DMS153 treated with DMSO at 0.1 percent for 48 hours (cell line): ENCODE results near the gene JCAD.
"Not testable (repeated sequence)": the region's sequence is repeated elsewhere in the genome, so short reads cannot be mapped to it uniquely, and the experiment has no call there.

Source experiments
- DNase-seq: peaks from one replicate; lab custom pipeline; 2025; ENCODE audit not compliant: unreplicated experiment; lab: John Stamatoyannopoulos, UW

JCAD gene

GRCh38 chr10:30028006-30028737 is 31.2 kb downstream of the JCAD start:
- peak; percentile 1 for DNase-seq

DNA sequence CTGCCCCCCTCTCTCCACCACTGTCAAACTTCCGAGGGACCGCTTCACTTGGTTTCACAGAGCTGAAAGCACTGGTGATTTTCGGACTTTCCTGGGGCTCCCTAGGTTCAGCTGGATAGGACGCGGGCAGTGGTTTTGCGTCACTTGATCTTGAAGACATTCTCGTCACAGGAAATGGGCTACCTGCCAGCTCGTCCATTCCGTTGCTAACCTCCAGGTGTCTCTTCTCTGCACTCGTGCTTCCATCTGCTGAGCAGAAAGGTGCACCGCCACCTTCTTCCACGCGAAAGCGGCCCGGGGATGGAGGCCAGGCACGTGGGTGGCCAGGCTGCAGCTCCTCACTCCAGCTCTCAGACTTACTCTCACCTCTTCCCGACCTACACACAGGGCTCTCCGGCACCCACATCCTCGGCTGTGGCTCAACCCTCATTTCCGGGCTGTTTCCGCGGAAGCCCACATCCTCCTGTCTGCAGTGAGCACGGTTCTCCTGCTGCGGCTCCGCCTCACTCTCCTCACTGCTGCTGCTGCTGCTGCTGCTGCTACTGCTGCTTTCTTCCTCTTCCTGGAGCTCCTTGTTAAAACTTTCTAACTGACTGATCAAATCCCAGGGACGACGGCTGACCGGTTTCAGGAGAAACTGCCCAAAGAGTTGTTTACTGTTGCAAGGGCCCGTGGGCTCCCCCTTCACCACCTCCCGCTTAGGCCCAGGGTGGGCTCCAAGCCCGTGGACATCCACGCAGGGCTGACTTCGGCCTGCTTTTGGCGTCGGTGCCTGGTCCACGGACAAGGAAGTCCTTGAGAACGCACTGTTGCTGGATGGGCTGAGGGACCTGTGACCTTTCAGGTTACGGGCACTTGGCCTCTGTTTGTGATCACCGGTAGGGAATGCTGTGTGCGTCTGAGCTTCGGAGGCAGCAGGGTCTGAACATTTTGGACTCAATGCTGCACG is 32.1 kb downstream of the JCAD start:
- DNase-seq, result peak; percentile 16

GRCh38 chr10:30026578-30026977 is 32.8 kb downstream of the JCAD start:
- no peak for DNase-seq

DNA sequence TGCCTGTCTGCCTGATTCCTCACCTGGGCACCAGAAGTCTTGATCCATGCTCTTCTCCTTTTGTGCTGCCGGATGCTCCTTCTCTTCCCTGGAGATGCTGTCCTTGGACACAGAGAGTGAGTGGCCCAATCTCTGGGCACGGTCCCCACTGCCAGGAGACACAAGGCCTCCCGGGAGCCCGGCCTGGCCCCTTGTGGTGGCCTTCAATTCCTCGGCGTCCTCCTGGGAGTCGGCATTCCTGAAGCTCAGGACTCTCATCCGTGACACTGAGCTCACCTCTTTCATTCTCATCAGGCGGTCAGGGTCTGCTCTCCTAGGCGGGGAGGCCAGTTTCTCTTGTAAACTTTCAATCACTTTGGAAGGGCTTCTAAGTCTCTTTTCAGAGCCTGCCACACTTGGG is 33.3 kb downstream of the JCAD start:
- no peak for DNase-seq

- not testable (repeated sequence) for DNase-seq
Measured at GRCh38 chr10:30025428-30025827, 34.0 kb downstream of the JCAD start.

- DNase-seq, result no peak
Measured at GRCh38 chr10:30022590-30022989, 36.8 kb downstream of the JCAD start.

DNA sequence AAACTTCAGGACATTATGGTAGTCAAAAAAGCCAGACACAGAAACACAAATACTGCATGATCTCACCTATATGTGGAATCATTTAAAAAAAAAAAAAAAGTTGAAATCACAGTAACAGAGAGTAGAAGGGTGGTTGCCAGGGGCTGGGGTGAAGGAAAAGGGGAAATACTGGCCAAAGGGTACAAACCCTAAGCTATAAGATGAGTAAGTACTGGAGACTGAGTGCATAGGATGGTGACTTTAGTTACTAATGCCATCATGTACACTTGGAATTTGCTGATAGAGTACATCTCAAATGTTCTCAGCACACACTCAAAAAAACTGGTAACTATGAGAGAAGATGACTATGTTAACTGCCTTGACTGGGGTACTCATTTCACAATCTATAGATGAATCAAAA is 39.9 kb downstream of the JCAD start:
- no peak for DNase-seq

- DNase-seq, result no peak
Measured at GRCh38 chr10:30018496-30018895, 40.9 kb downstream of the JCAD start.

- DNase-seq, result no peak
Measured at GRCh38 chr10:30017966-30018365, 41.4 kb downstream of the JCAD start.

DNA sequence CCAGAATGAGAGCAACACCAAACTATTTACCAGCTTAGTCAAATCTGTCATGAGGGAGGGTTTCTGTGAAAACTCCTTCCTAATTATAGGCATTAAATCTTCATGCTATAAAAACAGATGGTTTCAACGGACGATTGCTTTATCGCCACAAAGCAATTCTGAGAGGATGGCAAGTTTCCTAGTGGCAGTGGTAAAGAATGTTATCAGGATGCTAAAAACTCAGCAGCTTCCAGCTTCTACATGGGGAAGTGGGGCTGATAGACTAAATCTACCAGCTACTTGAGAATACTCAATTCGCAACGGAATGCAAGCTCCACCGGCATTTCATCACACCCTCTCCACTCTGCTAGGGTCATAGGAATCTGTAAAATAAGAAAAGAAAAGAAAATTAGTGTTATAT is 41.8 kb downstream of the JCAD start:
- DNase-seq, result no peak

DNA sequence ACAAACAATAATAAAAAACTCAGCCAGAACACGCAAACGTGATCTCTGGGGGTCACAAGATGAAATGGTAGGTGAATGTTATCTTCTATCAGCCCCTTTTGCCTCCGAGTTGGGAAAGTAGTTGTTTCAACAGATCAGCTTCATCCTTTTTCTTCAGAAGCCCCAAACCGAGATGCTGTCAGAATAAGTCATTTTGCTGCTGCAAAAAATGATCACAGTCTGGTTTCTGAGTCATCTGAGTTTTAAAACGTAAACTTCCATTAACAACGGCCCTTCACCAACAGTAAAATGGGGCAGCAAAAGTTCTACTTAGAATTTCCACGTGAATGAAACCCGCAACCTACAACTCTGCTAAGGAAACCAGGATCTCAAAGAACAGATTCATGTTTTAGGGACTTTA is 44.9 kb downstream of the JCAD start:
- no peak for DNase-seq

DNA sequence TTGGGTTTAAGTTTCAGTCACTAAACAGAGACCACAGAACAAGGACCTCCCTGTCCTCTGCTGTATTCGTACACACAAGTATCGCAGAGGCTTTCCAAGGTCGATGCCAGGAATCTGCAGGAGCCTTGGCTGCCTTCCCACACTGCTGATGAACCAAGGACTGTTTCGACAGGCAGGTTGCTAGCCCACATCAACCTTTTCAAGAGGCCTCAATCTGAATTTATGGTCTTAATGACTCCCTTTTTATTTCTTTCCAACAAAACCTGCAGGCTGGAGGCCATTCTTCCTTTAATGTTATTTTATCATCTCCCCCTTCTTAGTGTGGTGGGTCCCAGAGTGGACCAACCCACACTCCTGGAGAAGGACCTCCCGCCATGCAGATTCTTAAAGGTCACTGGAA is 45.6 kb downstream of the JCAD start:
- no peak for DNase-seq

DNA sequence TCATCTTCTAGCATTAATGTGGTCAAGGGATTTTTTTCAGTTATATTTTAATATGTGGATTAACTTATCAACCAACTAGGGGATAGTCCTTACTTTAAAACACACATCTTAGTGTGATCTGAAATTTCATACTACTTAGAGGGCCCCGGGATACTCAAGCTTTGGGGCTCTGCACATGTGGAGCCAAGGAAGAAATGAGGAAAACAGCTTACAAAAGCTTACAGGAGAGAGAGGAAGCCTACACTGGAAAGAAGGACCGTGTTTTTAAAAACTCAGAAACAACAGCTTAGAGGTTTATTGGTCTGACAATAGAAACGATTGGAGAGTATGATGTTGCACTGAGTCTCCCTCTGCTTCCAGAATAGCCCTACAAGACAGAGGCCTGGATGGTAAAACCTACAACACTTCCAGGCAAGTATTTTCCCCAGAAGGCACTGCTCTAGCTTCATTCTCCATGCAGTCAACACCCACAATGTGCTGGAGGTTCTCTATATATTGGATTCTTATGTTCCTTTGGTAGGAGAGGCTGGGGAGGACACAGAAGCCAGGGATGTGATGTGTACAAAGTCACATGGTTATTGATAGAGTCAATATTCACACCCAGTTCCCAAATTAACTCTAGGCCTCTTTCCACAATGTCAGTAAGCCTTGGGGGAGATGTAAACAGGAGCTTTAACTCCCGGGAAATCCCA is 47.3 kb downstream of the JCAD start:
- DNase-seq, result no peak

DNA sequence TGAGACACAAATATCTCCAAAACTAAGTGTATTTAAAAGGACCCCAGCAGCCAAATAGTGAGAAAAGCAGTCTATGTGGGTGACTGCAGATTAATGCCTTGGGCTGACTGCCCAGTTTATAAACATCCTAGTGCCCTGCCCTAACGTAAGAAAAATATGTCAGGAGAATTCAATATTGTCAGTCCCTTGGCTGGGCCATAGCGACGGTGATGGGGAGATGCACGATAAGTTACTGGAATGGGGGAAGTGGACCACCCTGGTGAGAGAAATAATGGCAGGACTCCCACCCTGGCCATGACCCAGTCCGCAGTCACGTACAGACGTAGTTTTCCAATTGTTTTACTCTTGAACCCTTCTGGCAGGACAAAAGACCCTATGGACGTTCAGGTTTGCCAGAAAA is 48.0 kb downstream of the JCAD start:
- DNase-seq, result no peak

- no peak for DNase-seq
Measured at GRCh38 chr10:30007406-30007805, 52.0 kb downstream of the JCAD start.

- no peak for DNase-seq
Measured at GRCh38 chr10:30006410-30006809, 53.0 kb downstream of the JCAD start.

GRCh38 chr10:30005116-30005515 is 54.3 kb downstream of the JCAD start:
- not testable (repeated sequence) for DNase-seq

- peak; percentile 1 for DNase-seq
Measured at GRCh38 chr10:30002426-30003266, 56.7 kb downstream of the JCAD start.

- no peak for DNase-seq
Measured at GRCh38 chr10:30000802-30001571, 58.4 kb downstream of the JCAD start.
